ACHN (cell line): ENCODE measurements around the gene RASA3.

ENCODE experiments used
- DNase-seq: peaks from one replicate; pipeline ENCODE4 v3.0.0-alpha.2; 2015
- in situ Hi-C: cut with HindIII; loops from 2 replicates; pipeline ENCODE4 v1.10.0; 2017; ENCODE audit warnings: low sequenced_read_pairs, low pct_ligation_motif_present, low pct_unique_long_range_greater_than_20kb

Gene RASA3

DNA sequence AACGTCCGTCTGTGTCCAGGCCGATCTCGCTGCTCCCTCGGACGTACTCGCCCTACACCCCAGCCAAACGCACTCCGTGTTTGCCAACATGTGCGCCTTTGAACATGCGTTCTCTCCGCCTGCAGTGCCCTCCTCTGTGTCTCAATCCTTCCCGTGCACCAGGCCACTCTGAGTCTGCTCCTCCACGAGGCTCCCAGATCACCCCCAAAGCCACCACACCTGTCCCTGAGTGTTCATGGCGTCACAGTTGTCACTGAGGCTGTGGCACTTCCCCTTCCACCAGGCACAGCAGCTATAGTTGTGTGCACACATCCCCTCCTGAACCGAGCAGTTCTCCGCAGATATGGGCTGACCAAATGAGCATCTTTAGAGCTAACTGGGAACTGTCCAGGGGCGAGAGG is 35.6 kb downstream of the RASA3 start:
- in situ Hi-C loops: no loop called here
- no peak for DNase-seq

DNA sequence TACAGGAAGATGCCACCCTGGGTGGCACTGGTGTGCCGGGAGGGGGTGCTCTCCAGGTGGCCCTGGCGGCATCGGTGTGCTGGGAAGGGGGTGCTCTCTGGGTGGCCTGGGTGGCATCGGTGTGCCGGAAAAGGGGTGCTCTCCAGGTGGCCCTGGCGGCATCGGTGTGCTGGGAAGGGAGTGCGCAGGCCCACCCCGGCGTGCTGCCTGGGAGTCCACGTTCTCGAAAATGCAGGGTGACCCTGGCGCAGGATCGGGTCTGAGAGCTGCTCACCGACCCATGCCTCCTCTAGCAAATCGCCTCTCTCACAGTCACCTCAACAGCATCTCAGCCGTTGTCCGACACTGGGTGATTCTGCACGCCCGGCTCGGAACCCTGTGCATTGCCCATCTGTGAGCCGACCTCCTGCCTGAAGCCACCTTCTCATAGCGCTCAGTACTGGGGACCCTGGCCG is 36.4 kb downstream of the RASA3 start:
- in situ Hi-C loops: no loop called here
- DNase-seq: no peak

- in situ Hi-C loops: no loop called here
These were observed 36.9 kb downstream of the RASA3 start for GRCh38 chr13:114095486-114095885.

GRCh38 chr13:114093118-114093517 is 39.3 kb downstream of the RASA3 start:
- no peak for DNase-seq
- in situ Hi-C loops: no loop called here

More at GRCh38 chr13:114095486-114095885, 36.9 kb downstream of the RASA3 start:
- DNase-seq: no peak

- in situ Hi-C loops: no loop called here
- no peak for DNase-seq
These were observed 40.0 kb downstream of the RASA3 start for GRCh38 chr13:114092468-114092867.

DNA sequence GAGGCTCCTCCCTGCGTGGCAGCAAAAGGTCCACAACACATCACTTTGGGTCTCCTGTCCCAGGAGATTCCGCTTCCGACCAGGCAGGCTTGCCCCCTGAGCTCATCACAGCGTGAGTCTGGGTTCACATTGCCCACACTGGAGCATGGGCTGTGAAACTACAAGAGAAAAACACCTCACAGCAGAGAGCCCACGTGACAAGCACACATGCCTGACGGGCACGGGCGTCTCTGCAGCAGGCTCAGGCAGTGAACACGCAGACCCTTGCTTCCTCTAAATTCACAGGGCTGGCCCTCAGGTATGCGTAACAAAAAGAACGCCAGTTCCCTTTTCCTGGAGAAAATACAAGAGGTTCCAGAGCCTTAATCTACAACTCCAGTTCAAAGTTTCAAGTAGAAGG is 41.9 kb downstream of the RASA3 start:
- no peak for DNase-seq
- in situ Hi-C loops: no loop called here

- DNase-seq: no peak
- in situ Hi-C loops: no loop called here
These were observed 42.5 kb downstream of the RASA3 start for GRCh38 chr13:114089751-114090400.

DNA sequence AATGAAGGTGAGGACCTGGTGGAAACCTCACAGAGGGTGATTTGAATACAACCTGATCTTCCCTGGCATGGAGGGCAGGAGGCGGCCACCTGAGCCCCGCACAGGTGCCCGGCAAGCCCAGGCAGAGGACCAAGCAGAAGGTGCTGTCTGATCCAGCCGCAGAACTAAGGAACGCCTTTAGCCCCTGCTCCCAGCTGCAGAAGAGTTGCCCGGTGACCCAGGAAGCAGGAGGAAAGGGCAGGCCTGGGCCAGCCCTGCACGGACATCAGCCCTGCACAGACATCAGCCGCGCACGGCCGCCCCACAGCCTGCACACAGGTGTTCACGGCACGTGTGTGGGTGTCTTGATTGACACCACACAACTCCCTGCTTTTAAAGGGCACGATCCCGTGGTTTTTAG is 43.1 kb downstream of the RASA3 start:
- in situ Hi-C loops: no loop called here
- no peak for DNase-seq

- in situ Hi-C loops: no loop called here
- DNase-seq: no peak
These were observed 43.6 kb downstream of the RASA3 start for GRCh38 chr13:114088863-114089262.

- in situ Hi-C loops: no loop called here
- DNase-seq: no peak
These were observed 44.2 kb downstream of the RASA3 start for GRCh38 chr13:114088234-114088633.

GRCh38 chr13:114087430-114087829 is 45.0 kb downstream of the RASA3 start:
- in situ Hi-C loops: no loop called here
- no peak for DNase-seq

GRCh38 chr13:114082849-114083645 is 49.4 kb downstream of the RASA3 start:
- no peak for DNase-seq
- in situ Hi-C loops: no loop called here

GRCh38 chr13:114081761-114082681 is 50.4 kb downstream of the RASA3 start:
- no peak for DNase-seq
- in situ Hi-C loops: no loop called here

DNA sequence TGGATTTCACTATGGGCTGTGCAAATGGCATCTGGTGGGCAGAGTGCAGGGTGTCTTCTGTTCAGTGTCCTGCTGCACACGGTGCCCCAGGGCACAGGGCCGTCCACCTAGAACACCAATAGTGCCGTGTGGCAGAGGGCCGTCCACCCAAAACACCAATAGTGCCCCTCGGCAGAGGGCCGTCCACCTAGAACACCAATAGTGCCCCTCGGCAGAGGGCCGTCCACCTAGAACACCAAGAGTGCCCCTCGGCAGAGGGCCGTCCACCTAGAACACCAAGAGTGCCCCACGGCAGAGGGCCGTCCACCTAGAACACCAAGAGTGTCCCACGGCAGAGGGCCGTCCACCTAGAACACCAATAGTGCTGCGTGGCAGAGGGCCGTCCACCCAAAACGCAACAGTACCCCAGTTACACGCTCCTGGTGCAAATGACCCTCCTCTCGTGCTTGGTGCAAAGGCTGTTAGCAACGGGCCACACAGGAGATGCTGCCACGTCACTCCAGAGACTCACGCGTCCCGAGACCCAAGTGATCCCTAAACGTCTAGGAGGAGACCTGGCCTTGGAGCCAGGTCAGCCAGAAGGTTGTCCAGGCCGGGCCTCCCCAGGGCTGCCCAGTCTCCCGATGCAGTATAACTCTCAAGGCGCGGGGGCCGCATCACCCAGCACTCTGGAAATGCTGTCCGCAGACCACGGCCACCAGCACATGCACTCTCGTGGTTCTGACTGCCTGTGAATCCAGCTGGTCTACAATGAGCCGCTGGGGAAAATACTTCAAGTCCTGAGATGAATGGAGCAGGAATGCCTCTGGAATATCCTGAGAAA is 51.5 kb downstream of the RASA3 start:
- DNase-seq: no peak
- in situ Hi-C loops: no loop called here

GRCh38 chr13:114079601-114080536 is 52.6 kb downstream of the RASA3 start:
- no peak for DNase-seq
- in situ Hi-C loops: no loop called here

DNA sequence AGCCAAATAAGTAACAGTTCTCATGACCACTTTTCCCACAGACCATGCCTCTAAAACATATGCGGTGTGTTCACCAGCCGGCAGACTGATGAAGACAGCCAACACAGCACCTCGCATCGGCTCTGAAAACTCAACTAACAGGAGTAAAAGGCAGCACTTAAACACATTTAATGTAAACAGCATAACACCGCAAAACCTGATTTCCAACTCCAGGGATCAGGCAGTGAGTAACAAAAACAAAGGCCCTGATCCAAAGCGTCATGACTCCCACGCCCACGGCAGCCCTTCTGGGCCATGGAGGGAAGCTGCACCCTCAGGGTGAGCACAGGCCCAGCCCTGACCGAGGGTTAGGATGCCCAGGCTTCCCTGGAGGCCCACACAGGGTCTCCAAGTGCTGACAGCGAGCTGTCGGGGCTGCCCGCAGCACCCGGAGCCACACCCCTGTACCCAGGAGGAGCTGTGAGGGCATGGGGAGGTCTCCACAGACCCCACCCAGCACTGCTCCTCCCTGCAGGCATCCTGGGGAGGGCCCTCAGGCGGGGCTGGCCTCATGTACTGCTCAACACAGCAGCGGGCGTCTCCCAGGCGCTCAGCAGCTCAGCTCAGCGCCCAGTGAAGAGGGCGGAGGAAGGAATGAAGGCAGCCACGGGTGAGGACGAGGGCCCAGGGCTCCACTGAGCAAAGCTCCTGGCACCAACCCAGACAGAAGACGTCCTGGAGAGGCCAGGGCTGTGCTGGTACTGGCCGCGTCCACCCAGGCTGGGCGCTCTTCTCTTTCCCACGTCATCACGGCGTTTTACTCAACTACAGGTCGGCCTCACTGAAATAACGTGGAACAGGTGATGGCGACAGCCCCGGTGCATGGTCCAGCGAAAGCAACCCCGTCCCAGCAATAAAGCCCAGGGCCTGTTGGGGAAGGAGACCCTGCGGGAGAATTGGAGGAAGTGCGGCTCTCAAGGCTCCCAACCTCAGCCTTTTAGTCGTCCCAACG is 53.7 kb downstream of the RASA3 start:
- in situ Hi-C loops: no loop called here

More for the DNA sequence above, 53.7 kb downstream of the RASA3 start:
- no peak for DNase-seq
